HG02642 (cell line): ENCODE data around the gene MAPK1.
A peak's percentile ranks its signal among the peaks of the same experiment; 100 is the strongest.
"Not testable (repeated sequence)": the region's sequence is repeated elsewhere in the genome, so short reads cannot be mapped to it uniquely, and the experiment has no call there.

Experiments
- ATAC-seq: cut with Tn5 transposase; IDR thresholded peaks from one replicate; pipeline ENCODE4 v1.9.1; 2021; ENCODE audit warnings: mild to moderate bottlenecking; ENCODE audit not compliant: unreplicated experiment, poor library complexity

MAPK1 gene

GRCh38 chr22:21882754-21883333, 15.4 kb upstream of the MAPK1 start:
- not testable (repeated sequence) for ATAC-seq

- no peak for ATAC-seq
Measured at GRCh38 chr22:21881841-21882753, 14.7 kb upstream of the MAPK1 start.

- ATAC-seq: no peak
Measured at GRCh38 chr22:21876486-21877176, 9.2 kb upstream of the MAPK1 start.

DNA sequence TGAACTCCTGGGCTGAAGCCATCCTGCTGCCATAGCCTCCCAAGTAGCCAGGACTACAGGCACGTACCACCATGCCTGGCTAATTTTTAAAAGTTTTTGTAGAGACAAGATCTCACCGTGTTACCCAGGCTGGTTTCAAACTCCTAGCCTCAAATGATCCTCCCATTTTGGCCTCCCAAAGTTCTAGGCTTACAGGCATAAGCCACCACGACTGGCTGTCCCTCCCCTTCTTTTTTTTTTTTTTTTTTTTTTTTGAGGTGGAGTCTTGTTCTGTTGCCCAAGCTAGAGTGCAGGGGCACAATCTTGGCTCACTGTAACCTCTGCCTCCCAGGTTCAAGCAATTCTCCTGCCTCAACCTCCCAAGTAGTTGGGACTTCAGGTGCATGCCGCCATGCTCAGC, 7.5 kb upstream of the MAPK1 start:
- ATAC-seq: not testable (repeated sequence)

DNA sequence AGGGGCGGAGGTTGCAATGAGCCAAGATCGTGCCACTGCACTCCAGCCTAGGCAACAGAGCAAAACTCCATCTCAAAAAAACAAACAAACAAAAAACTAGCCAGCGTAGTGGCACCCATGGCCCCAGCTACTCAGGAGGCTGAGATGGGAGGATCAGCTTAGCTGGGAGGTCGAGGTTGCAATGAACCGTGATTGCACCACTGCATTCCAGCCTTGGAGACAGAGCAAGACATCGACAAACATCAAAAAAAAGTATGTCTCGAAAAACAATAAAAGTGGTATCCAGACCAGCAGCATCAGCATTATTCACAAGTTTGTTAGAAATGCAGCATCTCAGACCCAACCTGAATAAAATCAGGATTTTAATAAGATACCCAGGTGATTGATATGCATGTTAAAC, 6.2 kb upstream of the MAPK1 start:
- no peak for ATAC-seq

- not testable (repeated sequence) for ATAC-seq
Measured at GRCh38 chr22:21872741-21873140, 5.3 kb upstream of the MAPK1 start.

DNA sequence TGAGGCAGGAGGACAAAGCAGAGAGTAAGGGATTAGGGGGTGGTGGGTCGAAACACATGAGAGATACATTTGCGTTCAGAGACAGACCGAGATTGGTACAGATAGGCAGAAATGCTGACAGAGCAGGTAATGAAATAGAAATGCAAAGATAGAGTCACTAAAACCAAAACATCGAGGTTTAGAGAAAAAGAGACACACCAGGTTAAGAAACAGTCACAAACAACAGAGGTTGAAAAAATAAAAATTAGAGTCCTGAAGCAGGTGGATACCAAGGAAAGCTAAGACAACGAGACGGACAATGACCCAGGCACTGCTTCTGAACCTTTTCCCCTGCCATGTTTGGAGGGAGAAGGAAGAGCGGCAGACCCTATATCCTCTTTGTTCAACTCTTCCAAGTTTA, 1.2 kb upstream of the MAPK1 start:
- ATAC-seq: no peak

DNA sequence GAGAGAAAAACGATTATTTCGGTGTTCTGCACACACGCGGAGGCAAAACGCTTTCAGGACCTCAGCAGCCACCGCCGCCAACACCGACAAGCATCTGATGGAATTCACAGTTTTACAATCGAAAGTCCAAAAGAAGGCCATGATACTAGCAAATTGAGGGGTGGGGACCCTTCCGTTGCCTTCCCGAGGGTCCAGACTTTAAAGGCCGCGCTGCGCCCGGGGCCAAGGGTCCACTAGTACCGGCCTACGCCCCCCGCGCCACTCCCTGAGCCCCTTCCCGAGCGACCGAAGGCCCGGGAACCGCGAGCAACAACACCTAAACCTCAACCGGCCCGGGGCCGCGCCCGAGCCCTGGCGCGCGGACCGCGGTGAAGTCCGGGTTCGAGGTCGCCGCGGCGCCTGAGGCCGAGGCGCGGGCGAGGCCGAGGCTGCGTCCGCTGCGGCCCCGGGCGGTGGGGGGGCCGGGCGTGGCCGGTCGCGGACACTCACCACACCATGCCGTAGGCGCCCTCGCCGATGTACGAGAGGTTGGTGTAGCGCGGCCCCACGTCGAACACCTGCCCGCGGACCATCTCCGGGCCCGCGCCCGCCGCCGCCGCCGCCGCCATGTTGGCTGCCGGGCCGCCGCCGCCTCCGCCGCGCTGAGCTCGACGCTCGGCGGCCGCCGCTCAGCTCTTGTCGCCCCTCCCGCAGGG, 465 bp downstream of the MAPK1 start:
- no peak for ATAC-seq

DNA sequence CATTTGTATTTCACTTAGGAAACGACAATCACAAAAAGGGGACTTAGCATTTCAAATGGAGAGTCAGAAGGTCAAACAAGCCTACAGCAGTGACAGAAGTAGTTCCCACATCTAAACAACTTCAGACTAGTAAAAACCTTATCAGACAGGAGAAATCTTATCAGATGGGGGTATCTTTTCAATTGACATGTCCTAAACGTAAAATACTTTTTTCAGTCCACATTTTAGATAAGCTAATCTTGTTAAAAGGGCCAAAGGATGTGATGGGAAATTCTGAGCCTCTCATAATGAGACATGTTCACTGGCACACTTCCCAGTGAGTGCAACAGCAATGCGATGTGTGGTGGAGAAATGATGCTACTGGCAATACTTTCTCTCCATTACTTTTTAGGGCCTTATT, 2.4 kb downstream of the MAPK1 start:
- ATAC-seq: no peak

DNA sequence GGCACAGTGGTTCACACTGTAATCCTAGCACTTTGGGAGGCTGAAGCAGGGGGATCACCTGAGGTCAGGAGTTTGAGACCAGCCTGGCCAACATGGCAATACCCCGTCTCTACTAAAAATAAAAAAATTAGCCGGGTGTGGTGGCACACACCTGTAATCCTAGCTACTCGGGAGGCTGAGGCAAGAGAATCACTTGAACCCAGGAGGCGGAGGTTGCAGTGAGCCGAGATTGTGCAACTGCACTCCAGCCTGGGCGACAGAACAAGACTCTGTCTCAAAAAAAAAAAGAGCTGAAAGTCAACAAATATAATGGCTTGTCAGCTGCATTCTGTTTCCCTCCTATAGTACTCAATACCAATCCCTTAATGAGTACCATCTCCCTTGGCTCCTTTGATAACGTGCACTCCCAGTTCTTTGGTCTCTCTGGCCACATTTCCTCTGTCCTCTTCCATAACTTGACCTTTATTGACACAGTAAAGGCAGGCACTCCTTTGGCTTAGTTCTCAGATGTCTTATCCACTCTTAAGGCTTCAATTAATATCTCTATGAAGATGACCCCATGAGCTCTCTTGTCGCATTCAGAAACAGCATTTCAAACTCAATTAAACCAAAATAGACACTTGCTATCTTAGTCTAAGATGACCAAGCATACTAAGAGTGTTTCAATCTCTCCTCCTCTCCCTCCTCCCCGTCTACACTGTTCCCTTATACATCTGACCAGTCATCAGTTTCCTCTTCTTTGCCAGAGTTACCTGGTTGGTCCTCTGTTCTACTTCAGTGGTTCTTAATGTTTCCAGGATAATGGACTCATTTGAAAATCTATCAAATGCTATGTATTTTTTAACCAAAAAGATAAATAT, 4.8 kb downstream of the MAPK1 start:
- no peak for ATAC-seq

GRCh38 chr22:21861851-21862250, 5.6 kb downstream of the MAPK1 start:
- no peak for ATAC-seq

GRCh38 chr22:21861264-21861848, 6.1 kb downstream of the MAPK1 start:
- ATAC-seq: no peak

DNA sequence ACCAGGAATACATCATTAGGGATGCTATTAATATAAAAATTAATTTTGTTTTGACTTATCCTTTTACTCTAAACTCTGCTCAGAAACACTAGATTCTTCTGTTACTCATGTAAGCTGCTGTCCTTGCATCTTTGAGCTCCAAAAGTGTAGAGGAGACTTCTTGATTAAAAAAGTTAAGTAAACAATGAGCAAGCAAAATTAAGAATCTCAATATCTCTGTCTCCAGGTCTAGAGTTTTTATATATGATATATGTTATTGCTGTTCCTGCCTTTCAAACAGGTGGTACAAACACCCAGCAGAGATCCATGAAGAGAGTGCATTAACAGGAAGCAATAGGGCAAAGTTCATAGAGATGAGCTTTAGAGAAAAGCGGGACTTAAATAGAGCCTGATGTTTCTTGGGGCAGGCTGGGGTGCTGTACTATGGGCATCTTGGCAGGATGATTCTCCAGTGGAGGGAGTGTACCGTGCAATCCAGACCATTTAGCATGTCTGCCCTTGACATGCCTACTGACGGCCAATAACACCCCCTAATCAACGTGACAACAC, 6.9 kb downstream of the MAPK1 start:
- no peak for ATAC-seq

DNA sequence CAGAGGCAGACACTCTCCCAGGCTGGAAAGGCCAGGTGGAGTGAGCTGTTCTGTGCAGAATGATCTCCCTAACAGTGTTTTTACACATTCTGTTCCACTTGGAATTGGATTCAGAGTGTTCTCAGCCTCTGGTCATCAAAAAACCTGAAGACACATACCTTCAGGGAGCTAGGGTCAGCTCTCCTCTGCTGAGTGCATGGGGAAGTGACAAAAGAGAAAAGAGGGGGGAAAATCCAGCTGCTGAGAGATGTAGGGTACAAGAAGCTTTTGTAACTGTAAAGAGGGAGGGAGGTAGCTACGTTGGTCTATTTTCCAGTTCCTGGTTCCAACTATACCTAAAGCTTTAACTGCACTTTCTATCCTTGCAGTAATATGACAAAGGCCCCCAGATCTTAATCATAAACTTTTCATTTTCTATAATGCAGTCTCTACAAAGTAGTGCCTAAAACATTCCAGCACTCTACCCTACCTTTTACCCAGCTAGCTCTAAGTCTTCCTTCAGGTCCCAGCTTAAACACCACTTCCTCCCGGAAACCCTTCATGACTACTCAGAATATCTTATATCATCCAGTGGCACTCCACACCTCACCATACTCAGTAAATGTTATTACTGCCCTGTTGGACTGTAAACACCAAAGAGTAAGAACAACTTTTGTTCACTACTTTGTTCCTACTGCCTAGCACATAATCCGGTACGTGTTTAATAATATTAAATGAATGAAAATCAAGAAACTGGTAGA, 9.2 kb downstream of the MAPK1 start:
- no peak for ATAC-seq

GRCh38 chr22:21857481-21857914, 9.9 kb downstream of the MAPK1 start:
- peak; percentile 63 for ATAC-seq

DNA sequence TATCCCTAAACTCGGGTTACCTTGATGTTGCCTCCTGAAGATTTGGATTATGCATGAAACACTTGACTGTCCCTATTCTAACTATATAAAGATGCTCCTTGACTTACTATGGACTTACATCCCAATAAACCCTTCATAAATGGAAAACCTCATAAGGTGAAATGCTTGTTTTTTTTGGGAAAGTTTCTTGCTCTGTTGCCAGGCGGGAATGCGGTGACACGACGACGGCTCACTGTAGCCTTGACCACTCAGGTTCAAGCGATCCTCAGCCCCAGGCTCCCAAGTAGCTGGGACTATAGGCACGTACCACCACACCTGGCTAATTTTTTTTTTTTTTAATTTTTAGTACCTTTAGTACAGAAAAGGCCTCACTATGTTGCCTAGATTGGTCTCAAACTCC, 10.6 kb downstream of the MAPK1 start:
- no peak for ATAC-seq

DNA sequence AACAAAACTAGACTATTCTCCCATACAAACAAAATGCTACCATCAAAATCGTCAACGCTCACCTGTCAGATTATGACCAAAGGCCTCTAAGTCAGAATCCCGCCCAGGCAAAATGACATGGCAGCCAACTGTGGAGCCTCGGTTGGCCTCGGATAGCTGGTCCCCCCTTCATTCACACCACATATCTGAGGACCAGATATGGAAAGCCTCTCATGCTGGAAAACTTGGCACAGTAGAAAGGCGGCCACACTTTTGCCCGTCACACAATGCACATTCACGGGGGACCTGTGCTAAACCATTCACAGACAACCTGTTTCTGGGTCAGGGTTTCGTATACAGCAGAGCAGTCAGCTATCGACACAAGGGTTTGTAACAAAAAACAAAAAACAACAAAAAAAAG, 11.2 kb downstream of the MAPK1 start:
- no peak for ATAC-seq

- ATAC-seq: no peak
Measured at GRCh38 chr22:21855676-21856075, 11.8 kb downstream of the MAPK1 start.
